Measurements from ENCODE around the gene FOXRED2. TPM values are rescaled to one million over a fixed set of nuclear protein-coding genes. Genes with fewer than 3 reads are reported as not detected.

The FOXRED2 gene
- total and polyA plus RNA-seq, 2 experiments from 2014 or later, result 11.5 to 38.3 TPM

GRCh38 chr22:36514766-36515165 is 7.9 kb upstream of the FOXRED2 start (continued):
- TF ChIP-seq ETS1 (IDR thresholded peaks at IDR 0.05) (no peak), STAT1 (IDR thresholded peaks at IDR 0.05; ENCODE audit: unreplicated experiment) (no peak), EZH2 (IDR thresholded peaks at IDR 0.05; ENCODE audit: low read depth, unreplicated experiment) (no peak), ZNF462 (CRISPR knock-in tag; IDR thresholded peaks at IDR 0.05) (no peak), EZH2phosphoT487 (IDR thresholded peaks at IDR 0.05; ENCODE audit: unreplicated experiment) (no peak), POLR2AphosphoS5 (IDR thresholded peaks at IDR 0.05; ENCODE audit: low read depth) (no peak), JUNB (IDR thresholded peaks at IDR 0.05; ENCODE audit: unreplicated experiment) (no peak), ZNF331 (CRISPR knock-in tag; IDR thresholded peaks at IDR 0.05; ENCODE audit: low read depth) (no peak)

- H2AFZ ChIP-seq, result no peak overlapping the region
- H3K27me3 ChIP-seq (ENCODE audit: insufficient read depth), result no peaks in the 10 kb centered on the region
- no peak overlapping the region for H3K4me3 Mint-ChIP-seq
- H3K4me3 ChIP-seq, result no peak overlapping the region
- H4K20me1 ChIP-seq (replicated peaks; ENCODE audit: insufficient read depth), result peaks cover 2% of the 10 kb centered on the region
- DNase-seq (ENCODE audit: low spot score), result no peak
- no peak overlapping the region for H3K4me2 ChIP-seq
- no peaks in the 10 kb centered on the region for H3K79me2 ChIP-seq (replicated peaks; ENCODE audit: insufficient read depth)
- H3F3A ChIP-seq (replicated peaks; ENCODE audit: low read depth), result peaks cover 31% of the 10 kb centered on the region
- H3K9me3 Mint-ChIP-seq, result peaks cover 7% of the 10 kb centered on the region; the same call in 1 of the 3 replicates
- H3K27me3 Mint-ChIP-seq (ENCODE audit: insufficient read depth, low read depth, poor library complexity), result peaks cover 9% of the 10 kb centered on the region
- H3K36me3 ChIP-seq (ENCODE audit: insufficient read depth), result peaks cover 76% of the 10 kb centered on the region
- H3K4me1 ChIP-seq (ENCODE audit: insufficient read depth), result no peaks in the 10 kb centered on the region
- no peaks in the 10 kb centered on the region for H3K4me1 Mint-ChIP-seq
- H3K27ac Mint-ChIP-seq, result no peak overlapping the region
- no peak overlapping the region for H3K27ac ChIP-seq (ENCODE audit: low read depth)
- no peak for ATAC-seq
- H3K9me2 ChIP-seq (ENCODE audit: insufficient read depth), result no peaks in the 10 kb centered on the region
- H3K36me3 Mint-ChIP-seq (ENCODE audit: low read depth), result peaks cover 83% of the 10 kb centered on the region
- TF ChIP-seq NANOG (IDR thresholded peaks at IDR 0.05; ENCODE audit: borderline replicate concordance), result no peak
- no peak for TF ChIP-seq ZNF462 (CRISPR knock-in tag; IDR thresholded peaks at IDR 0.05)
- no peak for TF ChIP-seq EZH2 (IDR thresholded peaks at IDR 0.05; ENCODE audit: low read depth, unreplicated experiment)
These were observed 6.2 kb upstream of the FOXRED2 start for GRCh38 chr22:36512991-36513390.

All from GM23338 (cell line).